SIG-M5 (cell line): ENCODE results near the gene C9orf43.
"Not testable (repeated sequence)": the region's sequence is repeated elsewhere in the genome, so short reads cannot be mapped to it uniquely, and the experiment has no call there.

Source experiments
- DNase-seq: peaks from one replicate; lab custom pipeline; 2025; lab: John Stamatoyannopoulos, UW

Gene C9orf43

DNA sequence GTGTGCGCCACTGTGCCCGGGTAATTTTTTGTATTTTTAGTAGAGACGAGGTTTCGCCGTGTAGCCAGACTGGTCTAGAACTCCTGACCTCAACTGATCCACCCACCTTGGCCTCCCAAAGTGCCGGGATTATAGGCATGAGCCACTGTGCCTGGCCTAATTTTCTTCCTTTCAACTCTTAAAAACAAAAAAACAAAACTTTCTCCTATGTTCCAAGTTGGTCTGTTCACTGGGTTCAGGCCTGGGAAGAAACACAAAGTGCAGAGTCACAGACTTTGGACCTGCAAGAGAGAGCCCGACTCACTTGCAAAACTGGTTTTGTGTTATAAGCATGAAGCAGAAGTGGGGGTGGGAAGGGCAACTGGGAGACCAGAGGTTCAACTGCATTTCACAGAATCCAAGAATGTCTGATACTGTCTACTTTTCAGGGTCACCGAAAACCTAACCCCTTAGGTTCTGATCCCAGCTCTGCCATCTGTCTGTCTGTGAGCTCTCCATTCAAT, 28.6 kb upstream of the C9orf43 start:
- no peak for DNase-seq

GRCh38 chr9:113386571-113387393, 23.8 kb upstream of the C9orf43 start:
- DNase-seq: no peak

DNA sequence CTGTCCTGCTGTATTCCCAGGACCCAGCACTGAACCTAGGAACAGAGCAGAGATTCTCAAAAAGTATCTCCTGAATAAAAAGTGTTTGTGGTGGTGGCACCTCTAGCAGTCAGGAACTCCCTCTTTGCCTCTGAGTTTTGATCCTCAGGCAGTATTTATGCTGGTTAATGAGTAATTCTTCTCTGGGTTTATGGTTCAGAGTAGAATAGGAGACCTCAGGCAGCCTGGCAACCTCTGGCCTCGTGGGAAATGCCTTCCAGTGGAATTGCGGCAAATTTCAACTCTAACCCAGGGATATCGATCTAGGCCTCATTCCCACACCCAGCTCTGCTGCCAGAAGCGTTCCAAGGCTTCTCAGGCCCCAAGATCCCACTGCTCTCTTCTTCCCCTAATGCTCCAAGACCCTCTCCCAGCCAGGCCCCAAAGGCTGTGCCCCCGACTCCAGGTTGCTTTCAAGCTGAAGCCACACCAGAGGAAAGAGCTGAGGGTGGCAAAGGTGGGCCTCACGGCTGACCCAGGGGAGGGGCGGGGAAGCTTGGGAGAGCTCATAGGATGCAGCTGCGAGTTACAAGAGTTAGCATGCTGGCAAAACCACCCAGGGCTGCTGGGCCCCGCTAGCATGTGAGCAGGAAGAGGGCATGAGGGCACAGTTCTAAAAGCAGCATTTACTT, 22.9 kb upstream of the C9orf43 start:
- DNase-seq: no peak

- no peak for DNase-seq
Measured at GRCh38 chr9:113388833-113389232, 21.7 kb upstream of the C9orf43 start.

- no peak for DNase-seq
Measured at GRCh38 chr9:113389451-113389850, 21.1 kb upstream of the C9orf43 start.

DNA sequence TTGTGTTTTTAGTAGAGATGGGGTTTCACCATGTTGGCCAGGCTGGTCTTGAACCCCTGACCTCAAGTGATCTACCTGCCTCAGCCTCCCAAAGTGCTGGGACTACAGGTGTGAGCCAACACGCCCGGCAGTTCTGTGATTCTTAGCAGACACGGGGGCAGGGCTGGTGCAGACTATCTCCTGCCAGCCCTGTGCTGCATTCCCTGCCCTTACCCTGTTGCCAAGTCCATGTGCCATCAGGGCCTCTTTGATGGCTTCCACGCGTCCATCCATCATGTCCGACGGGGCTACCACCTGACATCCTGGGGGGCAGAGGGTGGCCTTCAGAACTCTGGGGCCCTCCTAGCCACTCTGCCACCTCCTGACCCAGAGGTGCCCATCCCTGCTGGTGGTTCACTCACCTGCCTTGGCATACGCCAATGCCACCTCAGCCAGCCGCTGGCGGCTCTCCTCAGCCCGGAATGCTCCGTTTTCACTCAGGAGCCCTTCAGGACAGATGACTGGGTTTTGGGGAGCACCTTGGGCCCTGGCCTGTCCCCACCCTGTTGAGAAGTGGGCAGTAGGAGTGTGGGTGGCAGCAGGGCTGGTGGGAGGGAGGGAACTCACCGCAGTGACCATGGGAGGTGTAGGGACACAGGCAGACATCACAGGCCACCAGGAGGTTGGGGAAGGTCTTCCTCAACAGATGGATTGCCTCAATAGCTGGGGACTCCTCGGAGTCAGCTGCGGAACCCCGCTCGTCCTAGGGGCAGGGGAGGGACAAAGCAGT, 20.2 kb upstream of the C9orf43 start:
- no peak for DNase-seq

DNA sequence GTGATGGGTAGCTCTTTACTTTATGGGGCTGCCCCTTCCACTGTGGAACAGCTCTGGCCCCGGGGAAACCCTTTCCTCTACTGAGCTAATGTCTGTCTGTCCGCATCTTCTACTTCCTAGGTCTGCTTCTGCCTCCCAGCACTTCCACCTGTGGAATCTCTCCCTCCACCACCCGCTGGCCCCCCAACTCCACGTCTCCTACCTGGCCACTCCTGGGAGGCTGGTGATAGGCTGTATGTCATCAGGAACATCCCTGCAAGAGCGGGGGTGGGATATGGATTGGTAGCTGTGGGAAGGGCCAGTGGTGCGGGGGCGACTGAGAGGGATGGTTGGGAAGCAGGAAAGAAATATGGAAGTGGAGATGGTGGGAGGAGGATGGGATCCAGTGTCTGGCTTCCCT, 18.6 kb upstream of the C9orf43 start:
- DNase-seq: no peak

- no peak for DNase-seq
Measured at GRCh38 chr9:113393281-113393680, 17.3 kb upstream of the C9orf43 start.

DNA sequence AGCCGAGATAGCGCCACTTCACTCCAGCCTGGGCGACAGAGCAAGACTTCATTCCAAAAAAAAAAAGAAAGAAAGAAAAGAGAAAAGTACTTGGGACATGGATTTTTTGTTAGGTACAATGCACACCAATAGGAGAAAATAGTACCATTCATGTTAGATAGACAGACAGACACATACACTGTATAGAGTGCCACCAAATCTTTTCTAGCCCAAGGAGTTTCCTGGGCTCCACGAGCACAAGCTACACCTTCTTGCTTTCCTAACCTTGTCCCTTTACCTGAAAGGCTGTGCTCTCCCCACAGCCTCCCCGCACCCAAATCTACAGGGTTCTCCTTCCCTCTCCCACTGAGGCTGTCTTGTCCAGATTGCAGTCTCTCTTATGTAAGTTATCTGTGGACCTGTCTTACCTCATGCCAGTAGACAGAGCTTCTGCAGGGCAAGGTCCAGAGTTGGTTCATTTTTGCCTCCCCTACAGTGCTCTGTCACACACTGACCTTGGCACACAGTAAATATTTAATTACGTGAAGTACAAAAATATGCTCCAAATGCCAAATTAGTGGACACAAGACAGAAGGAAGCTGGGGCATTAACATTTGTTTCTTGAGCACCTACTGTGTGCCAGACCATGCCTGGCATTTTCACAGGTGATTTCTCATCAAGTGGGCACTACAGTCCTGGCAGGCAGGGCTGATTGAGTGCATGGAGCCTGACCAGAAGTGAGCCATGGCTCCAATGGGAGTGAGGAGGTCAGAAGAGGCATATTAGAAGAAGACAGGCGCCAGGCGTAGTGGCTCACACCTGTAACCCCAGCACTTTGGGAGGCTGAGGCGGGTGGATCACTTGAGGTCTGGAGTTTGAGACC, 15.3 kb upstream of the C9orf43 start:
- no peak for DNase-seq

DNA sequence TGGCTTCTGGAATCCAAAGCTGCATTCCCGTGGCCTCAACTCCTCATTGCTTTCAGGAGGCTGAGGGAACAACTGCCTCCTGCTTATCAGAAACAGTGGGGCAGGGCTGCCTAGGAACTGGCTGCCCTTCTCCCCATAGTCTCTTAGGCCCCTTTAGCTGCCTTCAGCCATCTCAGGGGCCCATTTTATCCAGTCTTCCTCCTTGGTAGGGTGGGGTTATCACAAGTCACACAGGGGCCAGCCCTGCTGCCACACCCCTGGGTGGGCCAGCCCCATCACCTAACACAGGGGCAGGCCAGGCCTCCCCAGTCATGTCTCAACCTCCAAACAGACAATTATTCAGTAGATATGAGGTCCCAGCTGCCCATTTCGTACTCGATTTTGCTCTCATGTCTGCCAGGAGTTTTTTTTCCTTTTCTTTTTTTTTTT, 13.3 kb upstream of the C9orf43 start:
- no peak for DNase-seq

GRCh38 chr9:113398796-113399195, 11.8 kb upstream of the C9orf43 start:
- DNase-seq: no peak

DNA sequence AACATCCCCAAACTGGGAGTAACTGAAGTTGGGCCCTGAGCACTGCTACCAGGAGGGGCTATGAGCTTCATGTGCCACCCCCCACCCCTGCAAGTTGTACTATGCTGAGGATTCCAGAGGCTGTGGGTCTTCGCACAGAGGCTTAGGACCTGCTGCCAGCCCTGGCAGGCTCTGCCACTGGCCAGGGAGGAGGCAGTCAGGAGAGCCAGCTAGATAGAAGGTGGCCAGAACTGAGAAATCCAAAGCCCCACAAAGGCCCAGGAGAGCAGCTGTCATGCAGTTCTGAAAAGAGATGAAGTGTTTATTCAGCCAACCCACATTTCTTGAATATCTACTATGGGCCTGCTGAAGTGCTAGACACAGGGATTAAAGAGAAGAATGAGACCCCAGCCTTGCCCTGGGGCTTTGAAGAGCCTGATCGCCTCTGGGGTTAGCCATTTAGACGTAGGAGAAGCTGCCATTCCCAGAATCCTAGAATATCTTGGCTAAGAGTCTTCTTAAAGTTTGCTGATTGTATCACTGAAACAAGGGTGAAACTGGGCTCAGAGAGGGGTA, 10.8 kb upstream of the C9orf43 start:
- no peak for DNase-seq

DNA sequence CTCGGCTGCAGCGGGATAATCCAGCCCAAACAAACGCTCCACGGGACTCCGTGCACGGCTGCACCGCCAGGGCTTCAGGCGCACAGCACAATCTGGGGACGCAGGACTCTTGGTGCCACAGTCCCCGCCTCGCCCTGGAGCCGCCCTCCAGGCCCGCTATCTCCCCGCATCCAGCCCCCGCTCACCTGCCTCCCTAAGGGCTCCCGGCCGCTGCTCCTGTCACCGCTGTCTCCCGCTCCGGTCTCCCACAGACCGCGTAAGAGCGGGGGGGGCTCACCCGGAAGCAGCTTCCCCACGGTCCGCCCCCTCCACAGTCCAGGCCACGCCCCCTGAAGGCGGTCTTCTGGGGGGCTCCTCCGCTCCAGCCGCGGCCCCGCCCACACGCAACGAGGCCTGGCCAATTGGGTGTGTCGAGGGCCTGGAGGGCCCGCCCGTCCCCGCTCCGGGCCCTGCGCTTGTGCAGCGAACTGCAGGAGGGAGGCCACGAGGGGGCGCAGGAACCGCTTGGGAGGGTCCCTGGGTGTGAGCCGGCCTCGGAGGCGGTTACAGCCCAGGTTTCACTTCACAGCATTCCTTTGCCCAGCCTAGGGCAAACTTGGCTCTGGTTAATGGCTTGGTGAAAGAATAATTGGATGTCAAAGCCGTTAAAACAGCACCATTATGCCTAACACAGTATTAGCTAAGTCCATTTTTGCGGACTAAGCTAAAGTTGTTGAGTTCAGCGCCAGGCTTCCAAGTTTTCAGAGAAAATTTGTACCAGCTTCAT, 9.3 kb upstream of the C9orf43 start, which contains the start of gene ALAD:
ALAD (minus strand) TSS at position 258 of the 766 bp plus-strand sequence. CDS start 7,725 bp downstream, outside the sequence.
- peak; percentile 66 for DNase-seq

DNA sequence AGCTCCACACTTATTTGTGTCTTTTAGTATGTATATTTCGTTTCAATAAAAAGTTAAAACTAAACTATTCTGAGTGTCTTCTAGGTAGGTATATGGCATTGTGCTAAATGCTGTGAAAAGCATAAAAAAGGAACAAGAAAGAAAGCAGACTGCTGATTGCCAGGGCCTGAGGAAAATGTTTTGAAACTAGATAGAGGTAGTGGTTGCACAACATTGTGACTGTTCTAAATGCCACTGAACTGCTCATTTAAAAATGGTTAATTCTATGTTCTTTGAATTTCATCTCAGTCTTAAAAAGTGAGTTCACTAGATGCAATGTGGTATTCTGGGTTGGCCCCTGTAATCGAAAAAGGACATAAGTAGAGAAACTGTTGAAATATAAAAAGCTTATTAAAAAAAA, 6.9 kb upstream of the C9orf43 start:
- peak; percentile 59 for DNase-seq

- not testable (repeated sequence) for DNase-seq
Measured at GRCh38 chr9:113406353-113406752, 4.2 kb upstream of the C9orf43 start.

GRCh38 chr9:113406873-113407511, 3.6 kb upstream of the C9orf43 start:
- DNase-seq: peak; percentile 5

GRCh38 chr9:113409481-113409880, 1.1 kb upstream of the C9orf43 start:
- DNase-seq: no peak

- DNase-seq: no peak
Measured at GRCh38 chr9:113409883-113410206, 702 bp upstream of the C9orf43 start.

DNA sequence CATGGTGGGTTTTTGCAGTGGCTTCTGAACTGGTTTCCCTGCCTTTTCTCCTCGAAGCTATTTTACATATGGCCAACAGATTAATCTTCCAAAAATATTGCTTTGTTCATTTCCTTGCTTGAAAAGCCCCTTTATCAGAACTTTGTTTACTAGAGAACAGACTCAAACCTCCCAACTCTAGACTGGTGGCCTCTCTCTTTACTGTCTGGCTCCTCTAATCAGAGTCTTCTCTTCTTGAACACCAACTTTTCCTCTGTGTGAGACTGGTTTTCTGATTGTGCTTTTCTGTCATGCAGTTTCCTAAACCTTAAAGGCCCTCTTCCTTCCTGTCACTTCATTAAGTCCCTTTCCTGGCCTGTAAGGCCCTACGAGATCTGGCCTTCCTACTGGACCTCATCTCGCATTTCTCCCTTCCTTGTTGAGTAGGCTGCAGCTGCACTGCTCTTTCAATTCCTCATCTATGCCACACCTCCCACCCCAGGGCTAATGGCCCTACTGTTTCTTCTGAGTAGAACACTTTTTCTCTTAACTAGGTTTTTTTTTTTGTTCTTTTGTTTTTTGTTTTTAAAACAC, 5.7 kb downstream of the C9orf43 start:
- DNase-seq: no peak

DNA sequence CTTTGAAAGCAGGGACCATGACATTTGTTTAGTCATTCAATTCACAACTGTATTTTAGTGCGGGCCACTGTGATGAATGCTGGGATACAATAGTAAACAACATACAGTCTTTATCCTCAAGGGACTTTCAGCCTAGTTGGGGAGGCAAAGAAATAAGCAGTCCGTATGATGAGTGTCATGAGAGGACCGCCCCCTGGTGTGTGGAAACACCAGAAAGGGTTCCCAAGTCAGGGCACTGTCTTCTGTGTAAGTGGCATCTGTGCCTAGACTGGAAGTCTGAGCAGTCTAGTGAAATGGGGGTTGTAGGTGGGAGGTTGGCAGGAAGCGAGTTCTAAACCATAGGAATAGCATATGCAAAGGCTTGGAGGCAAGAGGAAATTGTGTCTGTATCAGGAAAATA, 6.8 kb downstream of the C9orf43 start:
- DNase-seq: no peak
